Measurements from ENCODE around the gene COL21A1. TPM values are rescaled to one million over a fixed set of nuclear protein-coding genes. Genes with fewer than 3 reads are reported as not detected.

COL21A1 gene
- total RNA-seq, 2 experiments from 2014 or later = not detected

DNA sequence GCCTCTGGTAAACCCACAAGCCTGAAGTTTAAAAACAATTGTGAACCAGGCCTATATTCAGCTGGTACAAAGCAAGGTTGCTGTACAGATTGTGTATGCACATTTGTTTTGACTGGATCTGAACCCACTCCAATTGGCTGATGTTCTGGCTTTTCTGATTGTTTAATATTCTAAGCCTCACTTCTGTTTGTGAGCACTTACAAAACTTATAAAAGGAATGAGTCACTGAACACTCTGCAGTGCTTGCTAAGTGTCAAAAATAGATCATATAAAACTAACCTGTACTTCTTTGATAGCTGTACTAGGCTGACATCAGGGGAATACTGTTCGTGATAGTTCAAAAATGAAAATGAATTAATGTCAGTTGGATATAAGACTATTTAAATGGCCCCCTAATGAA, 12.1 kb downstream of the COL21A1 start:
- H3K4me3 Mint-ChIP-seq = no peak overlapping the region
- H3K27me3 Mint-ChIP-seq = no peaks in the 10 kb centered on the region
- no peak for DNase-seq
- ATAC-seq (ENCODE audit: poor library complexity) = no peak
- TF ChIP-seq, protein P1, sequence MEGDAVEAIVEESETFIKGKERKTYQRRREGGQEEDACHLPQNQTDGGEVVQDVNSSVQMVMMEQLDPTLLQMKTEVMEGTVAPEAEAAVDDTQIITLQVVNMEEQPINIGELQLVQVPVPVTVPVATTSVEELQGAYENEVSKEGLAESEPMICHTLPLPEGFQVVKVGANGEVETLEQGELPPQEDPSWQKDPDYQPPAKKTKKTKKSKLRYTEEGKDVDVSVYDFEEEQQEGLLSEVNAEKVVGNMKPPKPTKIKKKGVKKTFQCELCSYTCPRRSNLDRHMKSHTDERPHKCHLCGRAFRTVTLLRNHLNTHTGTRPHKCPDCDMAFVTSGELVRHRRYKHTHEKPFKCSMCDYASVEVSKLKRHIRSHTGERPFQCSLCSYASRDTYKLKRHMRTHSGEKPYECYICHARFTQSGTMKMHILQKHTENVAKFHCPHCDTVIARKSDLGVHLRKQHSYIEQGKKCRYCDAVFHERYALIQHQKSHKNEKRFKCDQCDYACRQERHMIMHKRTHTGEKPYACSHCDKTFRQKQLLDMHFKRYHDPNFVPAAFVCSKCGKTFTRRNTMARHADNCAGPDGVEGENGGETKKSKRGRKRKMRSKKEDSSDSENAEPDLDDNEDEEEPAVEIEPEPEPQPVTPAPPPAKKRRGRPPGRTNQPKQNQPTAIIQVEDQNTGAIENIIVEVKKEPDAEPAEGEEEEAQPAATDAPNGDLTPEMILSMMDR (IDR thresholded peaks at IDR 0.05) = no peak
- H3K27me3 ChIP-seq (ENCODE audit: control insufficient read depth in 1 of 2, insufficient read depth in 2 of 2, low read length in 2 of 2) = no peaks in the 10 kb centered on the region
- no peaks in the 10 kb centered on the region for H3K9me3 Mint-ChIP-seq
- no peak overlapping the region for H3K27ac ChIP-seq (ENCODE audit: low read depth in 1 of 2, low read length in 2 of 2)
- H3K4me1 ChIP-seq (ENCODE audit: insufficient read depth, low read length) = no peaks in the 10 kb centered on the region
- no peaks in the 10 kb centered on the region for H3K4me1 Mint-ChIP-seq (ENCODE audit: low read depth)
- ChIA-PET CTCF (no interaction called here), POLR2A (no interaction called here)
- no peak overlapping the region for H3K4me3 ChIP-seq (ENCODE audit: low read length)
- H3K9me3 ChIP-seq (ENCODE audit: control insufficient read depth in 1 of 2, insufficient read depth in 1 of 2, low read length in 2 of 2) = no peaks in the 10 kb centered on the region
- no peak overlapping the region for H3K27ac Mint-ChIP-seq
- H3K36me3 ChIP-seq (ENCODE audit: insufficient read depth, low read length) = no peaks in the 10 kb centered on the region
- intact Hi-C loops (cut with DNase I, micrococcal nuclease) = no loop called here
- no peaks in the 10 kb centered on the region for H3K36me3 Mint-ChIP-seq (ENCODE audit: low read depth)

DNA sequence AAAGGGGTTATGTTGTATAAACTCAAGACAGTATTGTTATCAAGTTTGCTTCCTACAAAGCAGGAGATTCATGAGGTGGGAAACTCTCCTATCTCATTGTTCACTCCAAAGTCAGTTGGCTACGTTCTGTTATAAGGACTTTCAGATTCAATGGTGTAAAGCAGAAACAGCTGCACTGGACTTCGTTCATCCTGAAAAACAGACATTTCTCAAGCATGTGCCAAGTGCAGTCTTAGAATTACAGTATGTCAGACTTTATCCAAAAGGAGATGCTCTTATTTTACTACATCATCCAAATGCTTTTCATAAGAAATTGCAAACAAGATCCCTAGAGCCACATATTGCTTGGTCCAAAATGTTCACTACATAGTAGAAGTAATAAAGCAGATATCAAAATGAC, 14.9 kb downstream of the COL21A1 start:
- H3K27me3 Mint-ChIP-seq = no peaks in the 10 kb centered on the region
- no peaks in the 10 kb centered on the region for H3K9me3 Mint-ChIP-seq
- H3K4me3 ChIP-seq (ENCODE audit: low read length) = no peak overlapping the region
- no peak overlapping the region for H3K27ac ChIP-seq (ENCODE audit: low read depth in 1 of 2, low read length in 2 of 2)
- H3K4me1 ChIP-seq (ENCODE audit: insufficient read depth, low read length) = no peaks in the 10 kb centered on the region
- H3K27me3 ChIP-seq (ENCODE audit: control insufficient read depth in 1 of 2, insufficient read depth in 2 of 2, low read length in 2 of 2) = no peaks in the 10 kb centered on the region
- H3K4me3 Mint-ChIP-seq = no peak overlapping the region
- DNase-seq = no peak
- H3K4me1 Mint-ChIP-seq (ENCODE audit: low read depth) = no peaks in the 10 kb centered on the region
- H3K36me3 Mint-ChIP-seq (ENCODE audit: low read depth) = no peaks in the 10 kb centered on the region
- ChIA-PET POLR2A (no interaction called here), CTCF (no interaction called here)
- no peak overlapping the region for H3K27ac Mint-ChIP-seq
- no peak for ATAC-seq (ENCODE audit: poor library complexity)
- TF ChIP-seq, protein P1 (IDR thresholded peaks at IDR 0.05) = no peak
- intact Hi-C loops (cut with DNase I, micrococcal nuclease) = no loop called here
- no peaks in the 10 kb centered on the region for H3K9me3 ChIP-seq (ENCODE audit: control insufficient read depth in 1 of 2, insufficient read depth in 1 of 2, low read length in 2 of 2)
- no peaks in the 10 kb centered on the region for H3K36me3 ChIP-seq (ENCODE audit: insufficient read depth, low read length)

DNA sequence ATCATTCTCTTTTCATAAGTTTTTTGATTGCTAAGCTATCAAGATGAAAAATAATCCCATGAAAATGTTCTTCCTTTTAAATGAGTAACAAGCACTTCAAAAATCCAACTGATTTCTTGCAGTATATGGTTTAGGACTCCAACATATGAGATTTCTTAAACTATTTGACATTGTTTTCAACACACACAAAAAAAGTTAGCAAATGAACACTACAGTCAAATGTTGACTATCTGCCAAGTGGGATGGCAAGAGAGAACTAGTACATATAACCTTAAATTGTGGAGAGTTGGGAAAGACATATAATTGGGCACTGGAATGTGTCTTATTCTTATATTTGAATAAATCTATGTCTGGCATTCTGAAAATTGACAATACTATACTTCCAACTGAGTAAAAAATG, 15.6 kb downstream of the COL21A1 start:
- H3K36me3 Mint-ChIP-seq (ENCODE audit: low read depth) = no peaks in the 10 kb centered on the region

More for the DNA sequence above, 15.6 kb downstream of the COL21A1 start:
- Histone ChIP-seq H3K4me3 (ENCODE audit: low read length) (no peak overlapping the region), H3K27me3 (ENCODE audit: control insufficient read depth in 1 of 2, insufficient read depth in 2 of 2, low read length in 2 of 2) (no peaks in the 10 kb centered on the region), H3K9me3 (ENCODE audit: control insufficient read depth in 1 of 2, insufficient read depth in 1 of 2, low read length in 2 of 2) (no peaks in the 10 kb centered on the region), H3K27ac (ENCODE audit: low read depth in 1 of 2, low read length in 2 of 2) (no peak overlapping the region), H3K36me3 (ENCODE audit: insufficient read depth, low read length) (no peaks in the 10 kb centered on the region), H3K4me1 (ENCODE audit: insufficient read depth, low read length) (no peaks in the 10 kb centered on the region)
- no peak for ATAC-seq (ENCODE audit: poor library complexity)
- no peak overlapping the region for H3K27ac Mint-ChIP-seq
- intact Hi-C loops (cut with DNase I, micrococcal nuclease) = no loop called here
- H3K4me1 Mint-ChIP-seq (ENCODE audit: low read depth) = no peaks in the 10 kb centered on the region
- no peaks in the 10 kb centered on the region for H3K9me3 Mint-ChIP-seq
- TF ChIP-seq, protein P1 (IDR thresholded peaks at IDR 0.05) = no peak
- CTCF ChIA-PET = no interaction called here
- POLR2A ChIA-PET = no interaction called here
- H3K4me3 Mint-ChIP-seq = no peak overlapping the region
- no peaks in the 10 kb centered on the region for H3K27me3 Mint-ChIP-seq
- DNase-seq = no peak
